HG03439 (cell line): Measurements from ENCODE around the gene MICAL1.

Source experiments
- ATAC-seq: cut with Tn5 transposase; IDR thresholded peaks from one replicate; pipeline ENCODE4 v1.9.1; 2021; ENCODE audit warnings: mild to moderate bottlenecking, moderate library complexity; ENCODE audit not compliant: unreplicated experiment

The MICAL1 gene, protein sequence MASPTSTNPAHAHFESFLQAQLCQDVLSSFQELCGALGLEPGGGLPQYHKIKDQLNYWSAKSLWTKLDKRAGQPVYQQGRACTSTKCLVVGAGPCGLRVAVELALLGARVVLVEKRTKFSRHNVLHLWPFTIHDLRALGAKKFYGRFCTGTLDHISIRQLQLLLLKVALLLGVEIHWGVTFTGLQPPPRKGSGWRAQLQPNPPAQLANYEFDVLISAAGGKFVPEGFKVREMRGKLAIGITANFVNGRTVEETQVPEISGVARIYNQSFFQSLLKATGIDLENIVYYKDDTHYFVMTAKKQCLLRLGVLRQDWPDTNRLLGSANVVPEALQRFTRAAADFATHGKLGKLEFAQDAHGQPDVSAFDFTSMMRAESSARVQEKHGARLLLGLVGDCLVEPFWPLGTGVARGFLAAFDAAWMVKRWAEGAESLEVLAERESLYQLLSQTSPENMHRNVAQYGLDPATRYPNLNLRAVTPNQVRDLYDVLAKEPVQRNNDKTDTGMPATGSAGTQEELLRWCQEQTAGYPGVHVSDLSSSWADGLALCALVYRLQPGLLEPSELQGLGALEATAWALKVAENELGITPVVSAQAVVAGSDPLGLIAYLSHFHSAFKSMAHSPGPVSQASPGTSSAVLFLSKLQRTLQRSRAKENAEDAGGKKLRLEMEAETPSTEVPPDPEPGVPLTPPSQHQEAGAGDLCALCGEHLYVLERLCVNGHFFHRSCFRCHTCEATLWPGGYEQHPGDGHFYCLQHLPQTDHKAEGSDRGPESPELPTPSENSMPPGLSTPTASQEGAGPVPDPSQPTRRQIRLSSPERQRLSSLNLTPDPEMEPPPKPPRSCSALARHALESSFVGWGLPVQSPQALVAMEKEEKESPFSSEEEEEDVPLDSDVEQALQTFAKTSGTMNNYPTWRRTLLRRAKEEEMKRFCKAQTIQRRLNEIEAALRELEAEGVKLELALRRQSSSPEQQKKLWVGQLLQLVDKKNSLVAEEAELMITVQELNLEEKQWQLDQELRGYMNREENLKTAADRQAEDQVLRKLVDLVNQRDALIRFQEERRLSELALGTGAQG

DNA sequence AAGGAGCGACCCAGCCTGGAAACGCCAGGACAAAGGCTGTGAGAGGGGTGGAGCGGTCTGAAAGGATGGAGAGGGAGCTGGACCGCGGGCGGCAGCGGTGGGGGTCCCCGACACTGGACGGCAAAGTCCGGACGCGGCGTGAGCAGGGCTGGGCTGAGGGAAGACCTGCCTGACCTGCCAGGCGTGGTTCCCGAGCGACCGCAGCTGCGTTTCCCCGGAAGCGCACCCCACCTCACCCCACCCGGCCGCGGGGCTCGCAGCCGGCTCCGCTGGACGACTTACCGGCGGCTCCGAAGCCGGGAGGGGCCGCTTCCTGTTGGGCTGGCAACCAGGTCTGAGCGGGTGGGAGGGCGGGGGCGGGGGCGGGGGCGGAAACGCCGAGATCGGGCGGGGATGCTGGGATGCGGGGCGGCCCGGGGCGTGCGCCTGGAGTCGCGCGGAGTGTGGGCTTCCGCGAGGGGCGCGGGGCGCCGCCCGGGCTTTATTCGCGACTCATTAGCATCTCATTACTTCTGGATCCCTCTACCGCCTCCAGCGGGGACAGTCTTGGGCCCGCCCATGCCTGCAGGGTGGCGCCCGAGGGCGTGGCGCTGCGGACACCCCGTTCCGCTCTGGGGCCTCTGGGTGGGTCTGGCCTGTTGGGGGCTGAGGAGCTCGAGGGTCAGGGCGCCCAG is at the start of gene MICAL1:
MICAL1 (minus strand) TSS at position 336 of the 674 bp plus-strand sequence. CDS start 1,576 bp downstream, outside the sequence.
- peak; percentile 66 for ATAC-seq

DNA sequence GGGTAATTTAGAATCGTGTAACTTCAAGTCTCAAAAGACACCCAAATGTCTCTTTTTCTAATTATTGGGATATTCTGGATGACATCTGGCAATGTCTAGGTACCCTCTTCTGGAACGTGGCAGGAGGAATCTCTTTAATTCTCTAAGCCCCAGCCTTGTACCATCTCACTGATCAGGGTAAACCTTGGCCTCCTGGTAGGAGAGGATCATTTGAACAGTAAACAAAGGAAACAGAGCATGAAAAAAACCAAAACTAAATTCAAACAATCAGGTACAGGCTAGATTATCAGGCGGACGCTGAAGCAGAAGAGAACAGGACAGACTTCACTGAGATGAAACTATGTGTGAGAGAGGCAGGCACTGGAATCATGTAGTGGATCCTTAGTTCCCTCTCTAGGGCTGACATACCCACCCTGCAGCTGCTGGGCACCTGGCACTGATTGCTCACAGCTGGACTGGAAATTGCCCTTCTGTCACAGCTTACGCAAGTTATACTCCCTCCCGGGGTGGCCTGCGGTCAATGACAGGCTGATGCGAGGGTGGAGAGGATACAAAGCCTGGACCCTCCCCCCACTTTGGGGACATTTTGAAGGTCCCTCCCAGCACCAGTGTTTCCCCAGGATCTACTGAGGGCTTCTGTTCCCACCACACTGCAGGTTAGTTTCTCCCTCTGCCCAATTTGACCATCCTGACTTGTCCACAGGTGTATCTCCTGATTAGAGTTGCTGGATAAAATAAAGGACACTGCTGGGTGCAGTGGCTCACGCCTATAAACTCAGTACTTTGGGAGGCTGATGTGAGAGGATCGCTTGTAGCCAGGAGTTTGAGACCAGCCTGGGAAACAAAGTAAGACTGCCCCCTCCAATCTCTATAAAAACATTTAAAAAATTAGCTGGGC is 48.0 kb upstream of the MICAL1 start:
- no peak for ATAC-seq

DNA sequence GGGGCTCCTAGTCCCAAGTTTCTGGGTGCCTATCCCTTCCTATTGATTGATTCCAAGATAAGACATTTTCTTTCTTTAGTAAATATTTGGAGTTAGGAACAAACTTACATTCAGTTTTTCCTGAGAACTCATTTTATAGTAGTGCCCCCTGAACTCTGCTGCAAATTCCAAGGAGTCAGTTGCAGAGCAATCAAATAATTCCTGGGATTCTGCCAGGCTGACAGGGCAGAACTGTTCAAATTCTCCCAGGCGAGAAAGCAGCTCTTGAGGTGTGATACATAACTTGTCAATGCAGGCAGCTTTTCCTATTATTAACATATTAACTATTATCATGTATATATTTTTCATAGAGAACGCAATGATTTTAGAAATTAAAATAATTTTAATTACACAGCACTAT is 43.4 kb upstream of the MICAL1 start:
- ATAC-seq: no peak

DNA sequence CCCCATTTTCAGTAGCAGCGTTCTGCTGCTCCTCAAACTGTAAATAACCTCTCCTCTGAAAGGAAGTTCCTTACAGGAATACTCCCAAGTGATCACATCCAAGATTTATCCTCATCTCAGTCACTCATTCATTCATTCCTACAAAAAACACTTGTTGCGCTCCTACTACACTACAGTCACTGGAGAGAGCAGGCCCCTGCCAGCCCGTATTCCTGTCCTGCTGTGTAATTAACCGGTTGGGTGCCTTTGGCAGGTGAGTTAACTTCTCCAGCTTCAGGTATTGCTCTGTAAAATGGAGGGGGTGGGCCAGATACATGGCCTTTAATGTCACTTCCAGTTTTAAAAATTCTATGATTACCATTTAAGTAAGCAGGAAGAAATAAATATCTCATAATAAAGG is 42.5 kb upstream of the MICAL1 start:
- ATAC-seq: no peak

DNA sequence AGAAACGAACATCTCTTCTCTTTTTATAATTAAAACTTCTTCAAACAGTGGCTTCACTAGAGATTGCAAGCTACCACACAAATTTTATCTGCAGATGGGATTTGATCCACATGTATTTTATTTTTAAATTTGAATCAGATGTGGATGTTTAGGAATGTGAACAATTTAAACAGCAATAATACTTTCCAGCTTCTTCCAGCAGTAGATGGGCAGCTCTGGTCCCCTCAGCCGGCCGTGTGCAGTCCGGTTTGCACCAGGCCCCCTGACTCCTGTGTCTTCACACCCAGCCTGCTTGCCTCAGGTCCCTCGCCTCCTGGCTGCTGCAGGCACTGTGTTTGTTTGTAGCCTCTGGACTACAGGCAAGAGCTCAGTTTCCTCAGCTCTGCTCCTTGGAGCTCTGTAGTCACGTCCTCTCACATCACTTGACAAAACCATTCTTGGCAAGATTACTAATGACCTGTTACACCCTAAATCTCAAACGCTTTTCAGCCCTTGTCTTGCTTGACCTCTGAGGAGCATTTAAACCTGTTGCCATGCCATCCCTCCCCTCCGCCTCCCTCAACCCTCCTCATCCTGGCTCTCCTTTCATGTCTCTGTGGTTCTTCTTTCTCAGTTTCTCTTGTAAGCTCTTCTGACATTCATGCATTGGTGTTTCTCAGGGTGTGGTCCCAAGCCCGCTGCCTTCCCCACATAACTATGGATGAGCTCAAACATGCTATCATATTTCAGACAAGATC is 40.6 kb upstream of the MICAL1 start:
- ATAC-seq: no peak

DNA sequence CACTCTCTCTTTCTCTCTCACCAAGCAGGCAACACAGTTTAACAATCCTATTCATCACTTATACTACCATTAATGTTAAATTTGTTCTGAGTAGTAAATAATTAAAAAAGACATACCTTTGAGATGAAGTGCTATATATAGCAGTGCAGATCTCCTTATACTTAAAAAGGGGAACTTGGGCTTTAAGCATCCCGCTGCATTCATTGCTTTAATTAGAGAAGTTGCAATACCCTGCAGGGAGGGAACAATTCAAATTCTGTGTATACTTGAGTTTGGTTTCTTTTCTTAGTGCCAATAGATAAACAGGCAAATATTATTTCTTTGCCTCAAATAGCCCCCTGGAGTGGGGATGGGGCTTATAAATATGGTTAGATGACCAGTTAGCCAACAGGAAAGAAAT is 38.3 kb upstream of the MICAL1 start:
- no peak for ATAC-seq

DNA sequence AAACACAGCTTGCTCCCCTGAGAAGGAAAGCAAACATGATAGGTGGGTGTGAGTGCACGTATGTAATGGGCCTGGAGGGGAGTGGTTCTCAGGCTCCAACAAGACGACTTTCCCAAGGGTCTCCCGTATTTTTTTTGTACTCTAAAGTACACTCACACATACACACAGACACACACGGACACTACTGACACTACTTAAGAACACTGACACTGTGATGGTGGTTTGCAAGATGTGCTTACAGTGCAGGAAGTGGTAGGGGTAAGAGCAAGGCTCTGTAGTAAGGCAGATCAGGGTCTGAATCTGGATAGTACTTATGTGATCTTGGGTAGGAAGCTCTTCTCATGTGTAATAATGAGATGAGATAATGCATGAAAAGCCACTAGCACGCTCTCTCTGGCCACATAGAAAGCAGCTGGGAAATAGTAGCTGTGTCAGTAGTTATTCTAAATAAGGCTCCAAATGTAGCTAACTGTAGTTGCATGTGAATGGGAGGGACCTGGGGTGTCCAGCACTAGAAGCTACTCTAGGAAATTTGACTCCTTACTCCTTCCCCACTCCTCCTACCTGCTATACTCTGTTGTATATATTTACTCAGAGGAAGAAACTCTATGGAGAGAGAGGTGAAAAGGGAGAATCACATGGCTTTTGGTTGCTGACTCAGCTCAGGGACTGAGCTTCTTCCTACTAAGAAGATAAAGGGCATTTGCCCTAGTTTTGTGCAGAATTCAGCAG is 35.8 kb upstream of the MICAL1 start:
- ATAC-seq: no peak

DNA sequence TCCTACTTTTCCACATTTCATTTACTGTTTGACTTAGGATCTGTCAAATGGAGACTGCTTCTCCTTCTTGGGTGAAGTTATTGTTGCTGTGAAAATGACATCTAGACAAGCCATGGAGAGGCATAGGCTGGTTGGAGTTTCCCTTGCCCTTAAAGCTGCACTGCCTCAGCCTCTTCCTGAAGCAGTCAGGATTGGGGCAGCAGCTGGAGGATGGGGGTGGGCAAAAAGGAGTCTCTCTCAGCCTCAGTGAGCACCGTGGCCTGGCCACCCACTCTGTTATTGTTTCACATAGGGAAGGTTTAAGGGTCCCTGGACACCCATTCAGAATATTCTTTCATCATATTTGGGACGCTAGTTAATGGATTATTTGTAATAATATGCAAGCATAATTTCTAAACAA is 35.1 kb upstream of the MICAL1 start:
- ATAC-seq: no peak

DNA sequence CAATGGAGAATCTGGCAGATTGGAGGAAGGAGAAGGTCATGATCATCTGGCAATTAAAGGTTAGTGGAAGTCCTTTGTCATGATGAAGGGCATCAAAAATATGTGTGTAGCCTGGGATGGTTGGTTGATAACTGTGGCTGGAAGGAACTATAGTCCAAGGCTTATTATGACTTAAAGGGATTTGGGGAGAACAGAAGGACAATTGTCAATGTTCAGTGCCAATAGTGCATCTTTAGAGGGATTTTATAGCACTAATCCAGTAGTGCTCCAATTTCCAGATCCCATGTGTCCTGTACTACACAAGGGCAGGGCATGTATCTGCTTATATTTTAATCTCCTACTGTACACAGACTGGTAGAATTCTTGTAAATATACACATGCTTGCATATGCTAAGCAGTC is 32.4 kb upstream of the MICAL1 start:
- ATAC-seq: no peak

DNA sequence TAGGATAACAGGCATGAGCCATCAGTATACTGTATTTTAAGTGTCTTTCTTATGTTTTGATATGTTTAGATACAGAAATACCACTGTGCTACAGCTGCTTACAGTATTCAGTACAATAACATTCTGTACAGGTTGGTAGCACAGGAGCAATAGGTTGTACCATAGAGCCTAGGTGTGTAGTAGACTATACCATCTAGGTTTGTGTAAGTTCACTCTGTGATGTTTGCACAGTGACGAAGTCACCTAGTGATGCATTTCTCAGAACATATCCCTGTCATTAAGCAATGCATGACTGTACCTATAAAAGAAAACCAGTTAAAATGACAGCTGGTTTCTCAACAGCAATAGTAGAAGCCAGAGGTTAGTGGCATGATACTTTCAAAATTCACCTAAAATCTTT is 30.5 kb upstream of the MICAL1 start:
- no peak for ATAC-seq

DNA sequence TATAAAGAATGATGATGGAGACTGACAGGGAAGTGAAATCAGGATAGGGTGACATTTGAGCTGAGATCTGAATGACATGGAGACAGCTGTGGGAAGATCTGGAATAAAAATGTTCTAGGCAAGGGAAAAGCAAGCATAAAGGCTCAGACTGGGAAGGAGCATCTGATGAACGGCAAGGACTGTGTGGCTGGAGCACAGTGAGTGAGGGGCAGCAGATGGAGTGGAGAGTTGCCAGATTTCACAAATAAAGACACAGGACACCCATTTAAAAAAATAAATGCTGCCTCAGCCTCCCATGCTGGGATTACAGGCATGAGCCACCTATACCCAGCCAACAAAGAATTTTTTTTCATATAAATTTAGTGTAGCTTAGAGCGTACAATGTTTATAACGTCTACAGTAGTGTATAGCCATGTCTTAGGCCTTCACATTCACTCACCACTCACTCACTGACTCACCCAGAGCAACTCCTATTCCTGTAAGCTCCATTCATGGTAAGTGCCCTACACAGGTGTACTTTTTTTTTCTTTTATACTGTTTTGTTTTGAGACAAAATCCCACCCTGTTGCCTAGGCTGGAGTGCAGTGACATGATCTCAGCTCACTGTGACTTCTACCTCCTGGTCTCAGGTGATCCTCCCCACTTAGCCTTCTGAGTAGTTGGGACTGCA is 29.8 kb upstream of the MICAL1 start:
- ATAC-seq: no peak

DNA sequence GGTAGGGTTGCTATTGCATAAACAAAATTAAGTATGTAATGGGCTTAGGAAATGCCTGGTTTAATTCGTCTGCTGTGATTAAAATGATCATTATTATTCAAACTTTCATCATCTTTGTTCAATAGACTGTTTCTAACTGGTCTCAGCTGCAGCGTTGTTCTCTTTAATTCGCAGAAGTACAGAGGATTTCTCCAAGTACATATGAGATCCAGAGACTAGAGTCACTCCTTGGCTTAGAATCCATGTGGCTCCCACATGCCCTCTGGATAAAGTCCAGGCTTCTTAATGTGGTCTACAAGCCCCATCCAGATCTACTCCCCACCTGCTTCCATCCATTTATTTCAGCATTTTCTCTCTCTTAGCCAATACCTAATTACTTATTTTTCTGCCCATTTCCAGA is 28.6 kb upstream of the MICAL1 start:
- ATAC-seq: no peak

DNA sequence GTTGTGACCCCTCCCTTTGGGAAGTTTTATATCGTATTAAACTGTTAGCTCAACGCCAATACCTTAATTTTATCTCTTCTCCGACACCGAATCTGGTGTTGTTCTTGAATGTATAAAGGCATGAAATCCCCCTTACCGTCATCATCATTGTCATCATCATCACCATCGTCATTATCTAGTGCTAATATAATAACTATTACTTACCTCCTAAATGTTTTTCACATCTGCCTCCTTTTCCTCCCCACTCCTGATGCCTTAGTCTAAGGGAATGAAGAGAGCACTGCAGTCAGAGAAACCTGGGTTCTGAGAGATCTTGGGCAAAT is 28.1 kb upstream of the MICAL1 start:
- peak; percentile 5 for ATAC-seq

DNA sequence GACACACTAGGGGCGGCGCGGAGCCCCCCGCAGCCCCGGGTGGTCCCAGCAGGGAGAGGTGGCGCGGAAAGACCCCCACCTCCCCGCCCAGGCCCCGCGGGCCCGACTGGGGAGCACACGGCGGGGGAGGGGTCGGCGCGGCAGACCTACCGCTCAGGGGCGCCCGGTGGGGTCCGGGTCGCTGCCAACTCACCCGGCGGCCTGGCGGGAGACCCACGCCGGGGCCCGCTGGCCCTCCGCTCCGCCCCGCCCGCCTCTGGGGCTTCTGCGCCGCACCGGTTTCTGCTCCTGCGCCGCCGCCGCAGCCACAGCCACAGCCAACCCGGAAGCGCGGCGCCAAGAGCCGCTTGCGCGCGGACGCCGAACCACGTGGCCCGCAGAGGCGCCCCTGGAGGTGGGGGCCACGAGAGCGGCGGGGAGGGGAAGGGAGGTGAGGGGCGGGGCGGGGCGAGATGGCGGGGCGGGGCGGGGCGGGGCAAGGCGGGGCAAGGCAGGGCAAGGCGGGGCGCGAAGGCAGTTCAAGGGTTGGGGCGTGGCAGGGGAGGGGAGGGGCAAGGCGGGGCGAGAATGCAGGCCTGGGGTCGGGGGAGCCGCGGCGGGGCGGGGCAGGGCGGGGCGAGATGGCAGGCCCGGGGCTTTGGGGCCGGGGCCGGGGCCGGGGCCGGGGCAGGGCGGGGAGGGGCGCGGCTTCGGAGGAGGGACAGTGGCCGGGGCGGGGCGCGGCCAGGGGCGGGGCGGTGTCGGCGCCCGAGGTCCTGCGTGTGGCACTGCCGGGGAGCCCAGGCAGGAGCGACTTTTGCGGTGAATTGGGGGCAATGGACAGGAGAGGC is 27.5 kb upstream of the MICAL1 start, which contains the start of gene ZBTB24:
ZBTB24 (minus strand) TSS at position 315 of the 830 bp plus-strand sequence. CDS start 1,193 bp downstream, outside the sequence.
- ATAC-seq: peak; percentile 84

DNA sequence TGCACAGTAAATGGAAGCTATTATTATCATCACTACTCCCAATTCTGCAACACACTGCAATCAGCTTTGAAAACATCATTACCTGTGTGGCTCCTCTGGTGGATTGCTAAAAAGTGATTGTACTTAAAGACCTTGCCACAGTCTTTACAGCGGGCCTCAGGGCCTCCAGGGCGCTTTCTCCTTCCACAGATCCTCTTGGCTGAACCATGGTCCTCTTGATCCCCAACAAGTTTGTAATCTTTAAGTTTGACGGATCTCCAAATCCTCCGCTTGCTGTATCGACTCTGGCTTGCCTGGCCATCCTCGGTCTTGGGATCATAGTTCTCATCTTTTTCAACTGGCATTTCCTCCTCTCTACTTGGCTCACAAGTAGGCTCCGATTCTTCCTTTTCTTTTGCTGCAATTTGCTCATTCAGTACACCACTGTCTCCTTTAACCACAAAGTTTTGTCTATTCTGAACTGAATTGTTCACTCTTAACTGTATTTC is 25.5 kb upstream of the MICAL1 start:
- ATAC-seq: no peak

DNA sequence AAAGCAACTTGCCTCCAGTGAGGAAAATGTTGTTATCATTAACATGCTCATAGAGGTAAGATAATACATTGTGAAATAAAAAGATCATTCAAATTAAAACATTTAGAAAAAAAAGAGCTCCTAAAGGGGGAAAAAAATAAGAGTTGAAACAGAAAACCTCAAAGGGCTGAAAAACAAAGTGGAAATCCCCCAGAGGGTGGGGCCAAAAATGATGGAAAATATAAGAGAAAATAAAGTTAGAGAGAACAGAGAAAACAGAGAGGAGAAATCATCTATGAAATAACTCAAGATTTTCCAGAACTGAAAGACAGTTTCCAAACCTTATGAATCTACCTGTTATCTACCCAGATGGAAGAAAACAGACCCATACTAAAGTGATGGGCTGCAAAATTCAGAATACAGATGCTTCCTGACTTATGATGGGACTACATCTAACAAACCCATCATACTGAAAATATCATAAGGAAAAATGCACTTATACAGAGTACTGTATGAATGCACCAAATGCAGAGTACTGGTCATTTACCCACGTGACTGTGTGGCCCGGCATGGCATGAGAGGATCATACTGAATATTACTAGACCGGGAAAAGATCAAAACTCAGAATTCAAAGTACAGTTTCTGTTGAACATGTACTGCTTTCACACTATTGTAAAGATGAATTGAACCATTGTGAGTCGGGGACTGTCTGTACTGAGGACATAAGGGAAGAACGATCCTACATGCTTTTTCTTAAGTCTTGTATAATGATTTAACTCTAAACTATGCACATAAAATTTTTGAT is 23.5 kb upstream of the MICAL1 start:
- ATAC-seq: no peak
